GM18867 (cell line): ENCODE measurements around the gene ARID4A.
"Not testable (repeated sequence)": the region's sequence is repeated elsewhere in the genome, so short reads cannot be mapped to it uniquely, and the experiment has no call there.

Experiments
- ATAC-seq: cut with Tn5 transposase; IDR thresholded peaks from one replicate; pipeline ENCODE4 v1.9.1; 2021; ENCODE audit warnings: mild to moderate bottlenecking, moderate library complexity; ENCODE audit not compliant: unreplicated experiment

Gene ARID4A

GRCh38 chr14:58353516-58354299 lies 55.4 kb downstream of the ARID4A start:
- ATAC-seq, result no peak

GRCh38 chr14:58354808-58355207 lies 56.5 kb downstream of the ARID4A start:
- ATAC-seq, result no peak

GRCh38 chr14:58356268-58356667 lies 57.9 kb downstream of the ARID4A start:
- ATAC-seq, result no peak

DNA sequence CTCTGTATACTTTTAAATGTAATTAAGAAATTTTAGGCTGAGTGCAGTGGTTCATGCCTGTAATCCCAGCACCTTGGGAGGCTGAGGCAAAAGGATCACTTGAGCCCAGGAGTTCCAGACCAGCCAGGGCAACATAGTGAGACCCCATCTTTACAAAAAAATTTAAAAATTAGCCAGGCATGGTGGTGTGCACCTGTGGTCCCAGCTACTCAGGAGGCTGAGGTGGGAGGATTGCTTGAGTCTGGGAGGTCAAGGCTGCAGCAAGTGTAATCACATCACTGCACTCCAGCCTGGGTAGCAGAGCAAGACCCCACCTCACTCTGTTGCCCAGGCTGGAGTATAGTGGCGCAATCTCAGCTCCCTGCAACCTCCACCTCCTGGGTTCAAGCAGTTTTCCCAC lies 63.9 kb downstream of the ARID4A start:
- not testable (repeated sequence) for ATAC-seq

DNA sequence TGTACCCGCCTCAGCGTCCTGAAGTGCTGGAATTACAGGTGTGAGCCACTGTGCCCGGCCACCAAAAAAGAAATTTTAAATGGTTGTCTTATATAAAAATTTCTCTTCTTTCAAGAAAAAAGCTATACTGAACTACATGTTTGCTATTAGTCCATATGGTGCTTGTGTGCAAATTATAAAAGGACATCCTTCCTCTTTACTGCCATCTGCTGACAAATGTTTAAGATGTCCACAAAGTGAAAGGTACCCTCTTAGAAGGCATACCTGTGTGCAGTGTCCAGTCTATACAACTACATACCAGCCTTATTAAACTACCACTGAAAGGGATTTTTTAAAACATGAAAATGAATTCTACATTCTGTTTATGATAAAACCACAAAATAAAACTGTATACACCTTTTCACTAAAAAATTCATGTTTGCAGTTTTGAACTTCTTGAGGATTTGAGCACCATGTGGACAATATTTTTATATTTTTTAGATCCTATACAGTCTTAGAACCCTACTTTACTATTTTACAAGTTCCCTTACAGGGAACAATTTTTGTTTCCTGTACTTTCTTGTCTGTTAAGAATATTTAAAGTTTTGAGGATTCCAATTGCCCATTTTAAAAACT lies 64.5 kb downstream of the ARID4A start:
- no peak for ATAC-seq

- ATAC-seq, result no peak
These were observed 66.0 kb downstream of the ARID4A start for GRCh38 chr14:58364316-58364715.

GRCh38 chr14:58367296-58367695 lies 68.9 kb downstream of the ARID4A start:
- ATAC-seq, result no peak

GRCh38 chr14:58368956-58369355 lies 70.6 kb downstream of the ARID4A start:
- ATAC-seq, result no peak

GRCh38 chr14:58376791-58377190 lies 78.4 kb downstream of the ARID4A start:
- ATAC-seq, result no peak

GRCh38 chr14:58390830-58391229 lies 92.5 kb downstream of the ARID4A start:
- ATAC-seq, result no peak

- ATAC-seq, result no peak
These were observed 97.1 kb downstream of the ARID4A start for GRCh38 chr14:58395562-58395811.

GRCh38 chr14:58395812-58396788 lies 97.7 kb downstream of the ARID4A start, which contains the start of gene TOMM20L:
Gene TOMM20L (plus strand): TSS chr14:58395930. CDS start chr14:58395958, 28 bp downstream.
- peak; percentile 95 for ATAC-seq

GRCh38 chr14:58397156-58397555 lies 98.8 kb downstream of the ARID4A start:
- no peak for ATAC-seq

DNA sequence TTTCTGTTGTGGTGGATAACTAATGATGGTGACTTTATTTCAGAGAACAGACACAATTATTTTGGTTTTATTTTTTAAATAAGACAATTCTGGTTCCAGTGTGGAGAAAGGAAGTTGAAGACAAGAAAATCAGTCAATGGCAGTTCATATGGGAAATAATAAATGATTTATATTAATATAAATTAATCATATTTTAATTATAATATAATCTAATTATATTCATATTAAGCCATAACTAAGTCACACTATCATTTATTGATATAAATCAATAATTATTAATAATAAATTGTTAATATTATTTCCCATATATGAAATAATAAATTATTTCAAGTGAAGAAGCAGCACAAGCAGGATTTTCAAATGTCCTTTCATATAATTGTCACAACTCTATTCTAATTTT lies 100.1 kb downstream of the ARID4A start:
- no peak for ATAC-seq

GRCh38 chr14:58398895-58399294 lies 100.5 kb downstream of the ARID4A start:
- ATAC-seq, result no peak

DNA sequence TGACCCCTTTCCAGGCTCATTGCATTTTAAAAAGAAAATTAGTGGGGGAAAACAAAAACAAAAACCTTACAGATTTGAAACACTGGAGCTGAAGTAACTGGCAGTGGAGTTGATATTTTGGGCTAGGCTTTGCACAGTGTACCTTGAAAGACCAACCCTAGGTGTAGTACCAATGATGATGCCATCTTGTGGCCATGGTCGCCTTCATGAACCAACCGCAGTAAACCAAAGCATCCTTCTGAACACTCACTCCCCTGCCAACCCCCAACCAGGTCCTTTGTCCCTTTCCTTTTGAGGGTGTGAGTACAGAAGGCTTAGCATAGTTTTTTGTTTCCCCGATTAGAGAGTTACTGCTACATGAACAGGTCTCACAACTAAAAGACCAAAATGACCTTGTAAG lies 103.2 kb downstream of the ARID4A start:
- ATAC-seq, result no peak

GRCh38 chr14:58408681-58409215 lies 110.4 kb downstream of the ARID4A start:
- no peak for ATAC-seq

GRCh38 chr14:58414845-58415244 lies 116.5 kb downstream of the ARID4A start:
- ATAC-seq, result no peak

DNA sequence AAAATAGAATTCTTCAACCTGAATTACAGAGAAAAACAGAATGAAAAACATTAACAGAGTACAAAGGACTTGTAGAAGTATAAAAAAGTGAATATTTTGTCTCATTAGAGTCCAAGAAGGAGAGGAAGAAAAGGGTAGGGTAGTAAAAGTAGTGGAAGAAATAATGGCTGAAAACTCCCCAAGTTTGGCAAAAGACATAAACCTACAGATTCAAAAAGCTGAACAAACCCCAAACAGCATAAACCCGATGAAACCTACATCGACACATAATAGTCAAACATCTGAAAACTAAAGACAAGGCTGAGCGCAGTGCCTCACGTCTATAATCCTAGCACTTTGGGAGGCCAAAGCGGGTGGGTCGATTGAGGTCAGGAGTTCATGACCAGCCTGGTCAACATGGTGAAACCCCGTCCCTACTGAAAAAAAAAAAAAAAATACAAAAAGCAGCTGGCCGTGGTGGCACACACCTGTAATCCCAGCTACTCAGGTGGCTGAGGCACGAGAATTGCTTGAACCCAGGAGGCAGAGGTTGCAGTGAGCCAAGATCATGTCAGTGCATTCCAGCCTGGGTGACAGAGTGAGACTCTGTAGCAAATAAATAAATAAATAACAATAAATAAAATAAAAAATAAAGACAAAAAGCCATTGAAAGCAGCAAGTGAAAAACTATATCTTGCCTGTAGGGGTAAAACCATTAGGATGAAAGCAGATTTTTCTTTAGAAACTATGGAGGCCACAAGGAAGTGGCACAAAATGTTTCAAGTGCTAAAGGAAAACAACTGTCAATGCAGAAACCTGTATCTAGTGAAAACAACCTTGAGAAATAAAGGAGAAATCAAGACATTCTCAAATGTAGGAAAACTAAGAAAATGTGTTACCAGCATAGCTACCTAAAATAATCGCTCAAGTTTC lies 117.5 kb downstream of the ARID4A start:
- no peak for ATAC-seq

- not testable (repeated sequence) for ATAC-seq
These were observed 118.6 kb downstream of the ARID4A start for GRCh38 chr14:58416934-58417333.
